GM12872 (cell line): ENCODE data around the gene WDR7.

Source experiments
- TF ChIP-seq, protein P1 (sequence below): IDR thresholded peaks from 3 replicates; pipeline ENCODE4 v1.5.1; 2011; ENCODE audit warnings: low read depth, mild to moderate bottlenecking, low read length, moderate library complexity; ENCODE audit not compliant: insufficient read depth

Gene WDR7

DNA sequence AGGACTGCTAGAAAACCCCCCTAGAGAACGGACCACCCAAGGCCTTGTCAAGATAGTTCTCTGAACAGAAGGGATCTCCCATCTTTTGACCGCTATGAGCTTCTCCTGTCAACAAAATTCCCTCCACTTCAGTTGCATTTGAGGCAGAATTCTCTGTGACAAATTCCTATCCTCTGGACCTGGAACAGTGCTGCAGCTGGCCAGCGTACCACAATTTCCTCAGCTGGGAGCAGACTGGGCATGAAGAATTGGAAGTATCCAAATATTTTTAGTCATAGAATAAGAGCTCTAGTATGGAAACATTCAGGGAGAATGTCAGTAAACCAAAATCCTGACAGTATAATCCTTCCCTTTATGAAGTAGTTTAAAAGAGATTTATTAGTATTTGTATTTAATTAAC lies 348.7 kb downstream of the WDR7 start:
- TF ChIP-seq, protein P1, sequence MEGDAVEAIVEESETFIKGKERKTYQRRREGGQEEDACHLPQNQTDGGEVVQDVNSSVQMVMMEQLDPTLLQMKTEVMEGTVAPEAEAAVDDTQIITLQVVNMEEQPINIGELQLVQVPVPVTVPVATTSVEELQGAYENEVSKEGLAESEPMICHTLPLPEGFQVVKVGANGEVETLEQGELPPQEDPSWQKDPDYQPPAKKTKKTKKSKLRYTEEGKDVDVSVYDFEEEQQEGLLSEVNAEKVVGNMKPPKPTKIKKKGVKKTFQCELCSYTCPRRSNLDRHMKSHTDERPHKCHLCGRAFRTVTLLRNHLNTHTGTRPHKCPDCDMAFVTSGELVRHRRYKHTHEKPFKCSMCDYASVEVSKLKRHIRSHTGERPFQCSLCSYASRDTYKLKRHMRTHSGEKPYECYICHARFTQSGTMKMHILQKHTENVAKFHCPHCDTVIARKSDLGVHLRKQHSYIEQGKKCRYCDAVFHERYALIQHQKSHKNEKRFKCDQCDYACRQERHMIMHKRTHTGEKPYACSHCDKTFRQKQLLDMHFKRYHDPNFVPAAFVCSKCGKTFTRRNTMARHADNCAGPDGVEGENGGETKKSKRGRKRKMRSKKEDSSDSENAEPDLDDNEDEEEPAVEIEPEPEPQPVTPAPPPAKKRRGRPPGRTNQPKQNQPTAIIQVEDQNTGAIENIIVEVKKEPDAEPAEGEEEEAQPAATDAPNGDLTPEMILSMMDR = no peak

- TF ChIP-seq, protein P1 = no peak
Observed at GRCh38 chr18:57002627-57003026, 351.5 kb downstream of the WDR7 start.

- TF ChIP-seq, protein P1 = no peak
Observed at GRCh38 chr18:57003342-57003741, 352.2 kb downstream of the WDR7 start.

GRCh38 chr18:57004366-57005121 lies 353.4 kb downstream of the WDR7 start:
- TF ChIP-seq, protein P1 = no peak

- TF ChIP-seq, protein P1 = no peak
Observed at GRCh38 chr18:57008001-57008686, 357.0 kb downstream of the WDR7 start.

DNA sequence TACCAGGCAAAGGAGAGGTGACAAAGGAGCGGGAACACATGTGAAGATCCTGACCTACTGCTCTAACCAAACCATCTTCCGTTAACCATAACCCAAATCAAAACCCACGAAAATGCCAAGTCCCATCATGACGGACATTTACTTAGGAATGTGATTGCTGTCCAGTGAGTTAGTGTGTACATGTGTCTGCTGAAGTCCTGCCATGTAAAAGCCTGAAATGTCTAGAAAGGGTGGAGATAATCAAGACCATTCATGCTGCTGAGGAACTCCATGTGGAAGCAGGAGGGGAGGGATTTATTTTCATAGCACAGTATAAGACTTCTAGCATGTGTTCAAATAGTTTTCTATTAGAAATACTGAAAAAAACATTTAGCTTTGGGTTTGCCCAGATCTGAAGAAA lies 358.7 kb downstream of the WDR7 start:
- TF ChIP-seq, protein P1 = no peak

DNA sequence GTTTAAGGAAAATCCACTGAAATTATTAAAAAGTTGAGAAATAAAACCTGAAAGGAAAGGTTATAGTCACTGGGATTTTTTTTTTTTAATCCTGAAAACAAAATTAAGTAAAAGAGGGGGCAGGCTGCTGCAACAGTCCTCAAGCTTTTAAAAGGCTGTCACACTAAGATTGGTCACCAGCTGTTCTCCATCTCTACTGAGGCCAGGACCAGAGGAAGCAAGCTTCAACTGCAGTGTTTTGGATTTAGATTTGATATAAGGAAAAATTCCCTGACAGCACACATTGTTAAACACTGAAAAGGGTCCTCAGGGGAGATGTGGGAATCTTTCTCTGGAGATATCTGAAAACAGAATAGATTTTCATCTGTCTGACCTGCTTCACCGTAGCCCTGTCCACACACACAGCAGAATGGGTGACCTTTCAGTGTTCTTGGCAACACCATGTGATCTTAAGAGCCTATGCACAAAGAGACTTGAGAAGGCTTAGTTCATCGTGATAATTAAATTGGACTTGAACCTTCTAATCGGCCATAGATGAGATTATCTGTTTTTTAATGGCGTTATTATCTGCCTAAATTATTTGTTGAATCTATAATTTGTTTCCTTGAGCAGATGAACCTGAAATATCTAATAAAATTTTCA lies 363.7 kb downstream of the WDR7 start:
- TF ChIP-seq, protein P1 = no peak
